COLO668 (cell line): ENCODE data around the gene WHRN.

Experiments
- DNase-seq: peaks from one replicate; lab custom pipeline; 2025; ENCODE audit not compliant: unreplicated experiment; lab: John Stamatoyannopoulos, UW

Gene WHRN

DNA sequence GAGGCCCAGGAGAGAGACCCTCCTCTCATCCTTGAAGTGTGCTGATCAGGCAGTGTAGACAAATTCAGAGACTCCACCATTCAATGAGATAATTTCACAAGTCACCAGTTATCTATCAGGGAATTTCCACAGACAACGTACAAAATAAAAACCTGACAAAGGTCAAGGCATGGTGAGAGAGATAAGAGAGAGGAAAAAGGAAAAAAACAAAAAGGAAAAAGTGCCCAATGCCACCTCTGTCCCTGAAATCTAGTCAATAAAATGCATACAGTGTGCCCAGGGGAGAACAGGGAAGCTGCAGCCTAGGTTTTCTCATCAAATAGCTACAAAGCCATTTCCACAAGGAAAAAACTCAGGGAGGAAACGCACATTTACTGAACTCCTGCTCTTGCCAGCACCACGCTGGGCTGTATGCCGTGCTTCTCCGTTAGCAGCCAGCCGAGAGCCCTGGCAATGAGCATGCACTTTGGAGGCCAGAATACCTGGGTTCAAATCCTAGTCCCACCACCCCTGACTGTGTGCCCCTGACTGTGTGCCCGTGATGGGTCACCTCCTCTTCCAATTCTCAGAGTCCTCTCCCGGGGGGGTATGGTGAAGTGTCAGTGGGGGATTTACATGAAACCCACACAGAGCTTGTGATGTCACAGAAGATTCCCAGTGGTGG lies 11.6 kb downstream of the WHRN start:
- DNase-seq = no peak

DNA sequence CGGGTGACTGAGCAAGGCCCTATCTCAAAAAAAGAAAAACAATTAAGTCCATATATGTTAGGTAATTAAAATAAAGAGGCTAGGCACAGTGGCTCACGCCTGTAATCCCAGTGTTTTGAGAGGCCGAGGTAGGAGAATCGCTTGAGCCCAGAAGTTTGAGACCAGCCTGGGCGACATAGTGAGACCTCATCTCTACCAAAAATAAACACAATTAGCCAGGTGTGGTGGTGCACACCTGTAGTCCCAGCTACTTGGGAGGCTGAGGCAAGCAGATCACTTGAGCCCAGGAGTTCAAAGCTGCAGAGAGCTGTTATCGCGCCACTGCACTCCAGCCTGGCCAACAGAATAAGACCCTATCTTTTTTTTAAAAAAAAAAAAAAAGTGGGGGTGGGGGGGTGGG lies 12.3 kb downstream of the WHRN start:
- DNase-seq = no peak

DNA sequence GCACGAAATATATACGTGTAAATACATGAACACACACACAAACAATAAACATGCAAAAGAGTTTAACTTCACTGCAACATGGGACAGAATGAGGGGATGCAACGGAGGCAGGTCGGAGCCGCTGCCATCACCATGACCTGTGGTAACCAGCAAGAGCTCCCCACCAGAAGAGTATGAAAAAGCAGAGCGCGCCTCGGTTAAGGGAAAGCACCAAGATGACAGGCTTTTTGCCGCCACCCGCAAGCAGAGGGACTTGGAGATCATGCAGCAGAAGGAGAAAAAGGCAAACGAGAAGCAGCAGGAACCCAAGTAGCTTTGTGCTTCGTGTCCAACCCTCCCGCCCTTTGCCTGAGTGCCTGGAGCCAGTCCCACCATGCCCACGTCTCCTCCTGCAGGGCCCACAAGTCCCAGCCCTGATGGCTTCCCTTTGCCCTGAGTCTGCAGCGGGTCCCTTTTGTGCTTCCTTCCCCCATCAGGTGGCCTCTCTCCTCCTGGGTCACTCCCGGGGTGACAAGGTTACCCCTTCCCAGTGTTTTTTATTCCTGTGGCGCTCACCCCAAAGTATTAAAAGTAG lies 13.8 kb downstream of the WHRN start:
- no peak for DNase-seq

DNA sequence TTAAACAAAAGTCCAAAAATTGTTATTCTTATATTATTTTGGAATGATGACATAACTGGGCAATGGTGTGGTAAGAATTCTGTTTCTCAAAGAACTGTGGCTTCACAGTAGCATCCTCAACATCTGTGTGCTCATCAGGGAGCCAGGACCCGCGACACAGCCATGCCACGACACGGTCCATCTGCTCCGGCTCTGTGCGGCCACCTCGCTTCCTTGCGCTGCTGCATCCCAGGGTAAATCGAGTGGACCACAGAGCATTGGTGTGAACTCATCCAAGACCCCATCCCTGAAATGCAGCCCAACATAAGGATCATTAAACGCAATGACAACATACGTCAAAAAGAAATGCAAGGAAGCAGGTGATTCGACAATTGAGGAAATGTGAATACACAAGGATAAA lies 15.3 kb downstream of the WHRN start:
- no peak for DNase-seq

GRCh38 chr9:114488398-114489129 lies 16.7 kb downstream of the WHRN start:
- DNase-seq = no peak

GRCh38 chr9:114487607-114488300 lies 17.5 kb downstream of the WHRN start:
- peak; percentile 62 for DNase-seq

DNA sequence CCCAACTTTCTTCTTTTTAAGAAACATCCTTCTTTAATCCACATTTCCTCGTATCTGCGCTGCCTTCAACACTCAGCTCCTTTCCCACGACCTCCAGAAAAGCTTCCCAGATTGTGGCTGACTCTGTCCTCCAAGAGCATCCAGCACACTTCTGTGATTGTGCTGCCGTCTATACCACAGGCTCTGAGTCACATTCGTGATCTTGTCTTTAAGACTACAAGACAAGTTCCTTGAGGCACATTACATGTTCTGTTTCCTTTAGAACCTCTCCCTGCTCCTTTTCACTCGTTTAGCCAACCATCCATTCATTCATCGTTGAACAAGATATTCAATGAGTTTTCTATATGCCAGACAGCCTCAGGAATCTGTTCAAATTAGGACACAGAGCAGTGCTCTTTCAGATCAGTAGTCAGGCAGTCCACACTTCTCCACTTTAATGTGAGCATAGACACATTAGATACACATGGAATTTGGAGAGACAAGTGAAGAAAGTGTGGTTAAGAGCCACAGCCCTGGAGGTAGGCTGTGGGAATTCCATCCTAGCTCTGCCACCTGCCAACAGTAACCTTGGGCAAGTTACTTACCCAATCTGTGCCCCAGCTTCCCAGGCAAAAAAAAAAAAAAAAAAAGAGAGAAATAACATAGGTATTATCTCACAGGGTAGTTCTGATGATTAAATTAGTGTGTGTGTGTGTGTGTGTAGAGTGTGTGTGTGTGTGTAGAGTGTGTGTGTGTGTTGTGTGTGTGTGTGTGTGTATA lies 18.9 kb downstream of the WHRN start:
- no peak for DNase-seq

DNA sequence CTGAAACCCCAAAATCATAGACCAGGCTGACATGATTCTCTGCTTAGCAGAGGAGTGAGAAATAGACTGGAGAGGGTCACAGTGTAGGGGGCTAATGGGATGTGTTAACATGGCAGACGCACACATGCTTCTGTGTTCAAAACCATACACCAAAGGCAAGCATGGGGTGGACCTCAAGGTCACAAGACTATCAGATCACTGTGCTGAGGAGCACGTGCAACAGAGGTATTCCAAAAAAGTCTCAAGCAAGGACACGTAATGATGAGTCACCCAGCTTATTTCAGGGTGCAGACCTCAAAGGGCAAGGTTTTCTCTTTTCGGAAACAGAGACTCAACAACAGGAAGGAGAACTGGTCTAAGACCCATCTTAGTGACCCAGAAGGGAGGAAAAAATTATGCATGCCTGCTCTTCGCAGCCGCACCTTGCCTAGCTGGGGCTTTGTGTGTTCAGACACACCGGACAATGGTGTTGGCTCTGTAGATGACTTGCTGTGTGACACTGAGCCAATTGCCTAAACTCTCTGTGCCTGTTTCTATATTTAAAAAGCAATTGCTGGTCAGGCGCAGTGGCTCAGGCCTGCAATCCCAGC lies 20.3 kb downstream of the WHRN start:
- DNase-seq = no peak

DNA sequence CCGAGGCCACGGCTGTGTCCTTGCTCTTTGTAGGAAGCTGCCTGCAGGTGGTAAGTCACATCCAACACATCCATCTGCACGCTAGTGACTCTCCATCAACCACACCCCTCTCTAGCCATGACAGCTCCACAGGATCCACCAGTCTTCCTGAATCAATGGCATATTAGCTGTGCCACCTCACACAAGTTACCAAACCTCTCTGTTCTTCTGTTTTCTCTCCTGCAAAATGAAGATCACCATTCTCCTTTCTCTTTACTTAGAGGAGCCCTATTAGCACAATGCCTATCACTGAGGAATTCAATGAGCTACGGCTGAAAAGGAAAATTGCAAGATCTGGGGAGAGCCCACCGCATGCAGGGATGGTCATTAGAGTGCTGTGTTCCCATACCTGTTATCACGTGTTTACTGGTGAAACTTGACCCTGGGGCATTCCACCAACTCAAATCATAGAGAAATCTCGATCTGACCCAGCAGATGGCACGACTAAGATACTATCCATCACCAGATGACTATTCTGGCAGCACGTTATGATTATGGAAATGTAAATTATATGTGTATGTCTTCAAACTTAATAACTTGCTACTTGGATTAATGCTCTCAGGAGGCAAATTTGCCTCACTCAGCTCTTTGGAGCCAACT lies 20.9 kb downstream of the WHRN start:
- DNase-seq = no peak

- DNase-seq = no peak
Observed at GRCh38 chr9:114483499-114483898, 21.8 kb downstream of the WHRN start.

GRCh38 chr9:114482593-114482992 lies 22.7 kb downstream of the WHRN start:
- DNase-seq = no peak

- DNase-seq = no peak
Observed at GRCh38 chr9:114481789-114482188, 23.5 kb downstream of the WHRN start.

- no peak for DNase-seq
Observed at GRCh38 chr9:114480746-114481435, 24.4 kb downstream of the WHRN start.

- no peak for DNase-seq
Observed at GRCh38 chr9:114478871-114479270, 26.4 kb downstream of the WHRN start.

- DNase-seq = no peak
Observed at GRCh38 chr9:114478459-114478858, 26.8 kb downstream of the WHRN start.

DNA sequence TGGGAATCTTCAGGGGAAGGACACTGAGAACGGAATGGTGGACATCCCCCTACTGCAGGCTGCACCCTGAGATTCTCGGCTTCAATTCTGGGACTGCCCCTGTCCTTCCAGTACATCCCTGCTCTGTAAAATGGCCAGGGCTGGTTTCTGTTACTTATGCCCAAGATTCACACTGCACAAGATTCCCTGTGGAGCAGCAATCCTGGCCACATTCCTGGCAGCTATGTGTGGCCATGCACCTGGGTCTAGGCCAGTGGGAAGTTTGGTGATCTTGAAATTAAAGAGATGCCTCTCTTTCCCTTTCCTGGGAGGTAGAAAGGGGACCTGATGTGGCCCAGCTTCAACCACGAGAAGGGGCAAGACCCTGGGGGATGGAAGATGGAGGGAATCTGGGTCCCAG lies 27.6 kb downstream of the WHRN start:
- no peak for DNase-seq

DNA sequence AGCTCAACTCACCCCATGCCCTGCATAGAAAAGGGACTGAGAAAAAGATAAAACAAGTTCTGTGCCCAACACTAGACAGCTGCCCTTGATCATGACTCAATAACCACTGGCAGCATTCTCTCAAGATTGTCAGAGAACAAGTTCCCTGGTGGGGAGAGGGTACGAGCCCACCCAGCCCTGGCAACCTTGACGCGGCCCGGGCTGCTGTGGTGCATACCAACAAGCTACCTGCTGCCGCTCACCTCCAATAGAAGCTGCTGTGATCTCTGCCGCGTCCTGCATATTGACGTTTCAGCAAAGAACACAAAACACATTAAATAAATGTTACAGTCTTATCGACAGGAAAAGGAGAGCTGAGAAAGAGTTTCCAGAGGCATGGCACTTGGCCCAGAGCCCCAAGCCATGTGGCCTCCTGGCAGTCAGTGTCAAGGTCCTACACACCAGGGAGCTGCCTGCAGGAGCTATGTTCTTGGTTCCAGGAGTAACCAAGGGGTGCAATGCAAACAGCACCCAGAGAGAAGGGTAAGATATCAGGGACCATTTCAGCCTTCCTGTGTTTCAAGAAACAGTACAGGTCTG lies 28.3 kb downstream of the WHRN start:
- DNase-seq = no peak

DNA sequence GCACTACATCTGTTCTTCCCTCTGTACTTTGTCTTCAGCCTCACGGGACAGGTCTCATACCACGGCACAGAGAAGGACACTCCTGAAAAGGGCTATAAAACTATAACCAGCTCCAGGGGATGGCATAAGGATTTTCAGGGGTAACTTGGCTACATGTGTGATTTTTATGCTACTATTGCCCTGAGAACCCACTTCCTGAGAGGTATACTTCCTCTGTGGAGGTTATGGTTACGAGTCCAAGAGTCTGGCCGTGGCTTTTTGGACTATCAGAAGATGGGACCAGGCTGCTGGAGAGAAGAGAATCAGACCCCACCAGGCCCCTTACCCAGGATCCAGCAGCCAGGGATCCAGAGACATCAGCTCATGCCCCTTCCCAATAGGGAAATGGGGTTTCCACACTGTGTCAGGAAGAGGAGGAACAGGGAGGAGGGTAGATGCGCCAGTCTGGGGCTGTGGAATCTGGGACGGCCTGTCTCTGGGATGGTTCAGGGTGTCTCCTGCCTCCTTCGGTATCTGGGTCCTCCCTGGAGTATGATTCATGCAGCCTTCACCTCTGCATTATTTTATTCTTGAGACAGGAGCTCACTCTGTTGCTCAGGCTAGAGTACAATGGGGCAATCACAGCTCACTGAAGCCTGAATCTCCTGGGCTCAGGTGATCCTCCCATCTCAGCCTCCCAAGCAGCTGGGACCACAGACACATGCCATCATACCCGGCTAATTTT lies 29.7 kb downstream of the WHRN start:
- no peak for DNase-seq

DNA sequence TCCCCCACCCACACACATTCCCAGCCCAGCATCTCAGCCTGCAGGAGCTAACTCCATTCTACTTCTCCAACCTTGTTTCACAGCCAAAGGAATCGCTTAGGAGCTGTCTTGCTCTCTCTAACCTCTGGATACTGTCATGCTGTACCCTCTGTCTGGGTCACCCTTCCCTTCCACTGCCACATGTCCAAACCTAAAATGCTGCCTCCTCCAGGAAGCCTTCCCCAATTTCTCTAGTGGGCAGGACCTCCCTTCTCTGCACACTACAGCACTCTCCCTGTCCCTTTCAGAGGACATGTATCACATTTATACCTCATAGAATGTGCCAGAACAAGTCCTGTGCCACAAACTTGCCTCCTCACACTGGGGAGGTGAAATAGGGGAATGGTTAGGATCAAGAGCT lies 30.8 kb downstream of the WHRN start:
- no peak for DNase-seq
